HuH-7.5 (cell line): ENCODE data around the gene HP1BP3.

Experiments
- DNase-seq: peaks from one replicate; pipeline ENCODE4 v3.0.0; 2011; ENCODE audit warnings: low spot score

Gene HP1BP3

DNA sequence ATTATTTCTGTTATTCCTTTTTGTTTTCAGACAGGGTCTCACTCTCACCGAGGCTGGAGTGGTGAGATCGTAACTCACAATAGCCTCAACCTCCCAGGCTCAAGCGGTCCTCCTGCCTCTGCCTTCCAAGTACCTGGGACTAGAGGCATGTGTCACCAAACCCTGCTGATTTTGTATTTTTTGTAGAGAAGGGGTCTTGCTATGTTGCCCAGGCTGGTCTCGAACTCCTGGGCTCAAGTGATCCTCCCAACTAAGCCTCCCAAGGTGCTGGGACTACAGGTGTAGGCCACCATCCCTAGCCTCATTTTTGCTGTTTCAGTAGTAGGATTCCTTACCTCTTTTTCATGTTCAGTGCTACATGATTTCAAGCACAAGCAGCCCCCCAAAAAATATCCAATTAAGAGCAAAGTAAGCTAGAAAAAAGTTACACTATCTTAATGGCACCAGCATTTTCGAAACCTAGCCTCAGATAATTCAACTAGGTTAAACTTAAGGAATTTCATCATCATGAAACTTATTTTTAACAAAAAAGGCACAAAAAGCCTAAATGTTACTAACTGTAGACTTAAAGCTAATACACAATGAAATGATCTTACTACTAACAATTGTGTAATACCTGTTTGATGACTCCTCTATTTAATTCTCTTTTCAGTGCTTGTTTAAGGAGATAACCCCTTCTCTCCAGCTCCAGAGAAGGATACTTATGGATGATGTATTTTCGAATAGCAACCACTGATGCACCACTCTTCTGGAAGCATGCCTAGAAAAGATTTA lies 16.6 kb downstream of the HP1BP3 start:
- DNase-seq, result no peak

DNA sequence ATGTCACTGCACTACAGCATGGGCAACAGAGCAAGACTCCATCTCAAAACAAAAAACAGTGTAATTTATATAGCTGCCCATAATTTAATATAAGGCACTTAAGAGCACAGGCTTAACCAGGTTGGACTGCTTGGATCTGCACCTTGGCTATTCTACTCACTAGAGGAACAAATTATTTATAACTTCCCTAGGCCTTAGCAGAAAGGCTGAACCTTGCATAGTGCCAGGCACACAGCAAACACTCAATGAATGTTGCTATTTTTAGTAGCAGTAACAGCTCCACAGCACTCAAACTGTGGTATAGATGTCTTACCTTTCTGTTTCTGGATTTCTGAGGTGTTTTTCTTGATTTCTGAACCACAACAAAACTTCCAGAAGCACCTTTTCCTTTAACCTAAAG lies 19.8 kb downstream of the HP1BP3 start:
- DNase-seq, result no peak

DNA sequence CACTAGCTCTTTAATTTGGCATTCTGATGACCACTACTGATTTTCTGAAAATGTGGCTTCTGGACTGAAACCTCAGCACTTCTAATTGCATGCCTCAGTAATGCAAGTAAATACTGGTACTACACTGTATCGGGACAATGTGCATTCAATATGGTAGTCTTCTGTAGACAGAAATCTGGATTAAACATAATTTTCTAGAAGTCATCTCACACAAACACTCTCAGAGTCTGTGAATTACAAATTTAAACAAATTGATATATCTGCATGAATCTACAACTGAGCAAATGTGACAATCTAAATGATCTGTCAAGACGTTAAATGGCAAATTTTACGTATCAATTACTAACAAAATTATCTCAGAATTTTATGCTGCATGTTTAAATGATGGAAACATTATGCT lies 23.7 kb downstream of the HP1BP3 start:
- no peak for DNase-seq

DNA sequence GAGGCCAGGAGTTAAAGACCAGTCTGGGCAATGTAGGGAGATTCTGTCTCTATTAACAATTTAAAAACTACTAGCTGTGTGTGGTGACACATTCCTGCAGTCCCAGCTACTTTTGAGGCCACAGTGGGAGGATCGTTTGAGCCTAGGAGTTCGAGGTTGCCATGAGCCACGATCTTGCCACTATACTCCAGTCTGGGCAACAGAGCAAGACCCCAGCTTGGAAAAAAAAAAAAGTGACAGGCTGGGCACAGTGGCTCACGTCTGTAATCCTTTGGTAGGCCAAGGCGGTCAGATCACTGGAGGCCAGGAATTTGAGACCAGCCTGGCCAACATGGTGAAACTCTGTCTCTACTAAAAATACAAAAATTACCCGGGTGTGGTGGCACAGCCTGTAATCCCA lies 26.8 kb downstream of the HP1BP3 start:
- no peak for DNase-seq

DNA sequence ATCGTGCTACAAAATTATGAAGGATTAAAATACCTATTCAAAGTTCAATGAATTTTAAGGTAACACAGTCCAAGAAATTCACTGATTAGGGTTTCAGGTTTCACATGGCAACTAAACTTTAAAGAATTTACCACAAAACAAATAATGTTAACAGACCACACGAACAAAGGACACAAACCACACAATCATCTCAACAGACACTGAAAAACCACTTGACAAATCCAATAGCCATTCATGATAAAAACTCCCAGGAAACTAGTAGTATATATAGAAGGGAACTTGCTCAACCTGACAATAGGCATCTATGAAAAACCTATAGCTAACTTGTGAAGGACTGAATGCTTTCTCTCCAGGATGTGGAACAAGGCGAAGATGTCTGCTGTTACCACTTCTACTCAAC lies 33.5 kb downstream of the HP1BP3 start:
- no peak for DNase-seq

DNA sequence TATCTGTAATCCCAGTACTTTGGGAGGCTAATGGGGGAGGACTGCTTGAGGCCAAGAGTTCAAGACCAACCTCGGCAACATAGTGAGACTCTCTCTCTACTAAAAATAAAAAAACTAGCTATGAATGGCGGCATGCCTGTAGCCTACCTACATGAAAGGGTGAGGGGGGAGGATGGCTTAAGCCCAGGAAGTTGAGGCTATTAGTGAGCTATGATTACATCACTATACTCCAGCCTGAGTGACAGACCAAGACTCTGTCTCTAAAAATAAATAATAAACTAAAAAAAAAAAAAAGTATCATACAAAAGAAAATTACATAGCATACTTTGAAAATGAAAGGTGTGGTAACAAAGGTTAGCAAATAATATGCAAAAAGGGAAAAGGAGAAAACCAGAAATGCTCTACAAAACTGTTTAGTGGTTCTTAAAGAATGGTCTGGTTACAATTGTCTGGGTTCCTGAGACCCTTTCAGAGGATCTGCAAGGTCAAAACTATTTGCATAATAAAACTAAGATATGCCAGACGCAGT lies 35.6 kb downstream of the HP1BP3 start:
- DNase-seq, result no peak

DNA sequence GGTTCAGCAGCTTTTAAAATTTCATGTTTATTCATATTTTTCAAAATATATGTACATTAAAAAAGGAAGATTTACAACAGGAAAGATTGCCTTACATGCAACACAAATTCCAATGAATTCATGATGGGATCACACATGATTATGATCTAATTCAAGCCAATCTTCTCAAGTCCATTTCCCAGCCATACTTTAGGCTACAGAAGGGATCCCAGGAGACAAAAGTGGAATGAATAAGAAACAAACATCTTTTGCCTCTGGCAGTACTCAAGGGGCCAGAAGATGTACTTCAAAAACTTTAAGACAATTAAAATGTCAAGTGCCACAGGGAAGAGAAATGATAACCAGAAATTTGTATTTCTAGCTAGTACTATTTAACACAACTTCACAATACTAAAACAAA lies 44.4 kb downstream of the HP1BP3 start:
- no peak for DNase-seq

DNA sequence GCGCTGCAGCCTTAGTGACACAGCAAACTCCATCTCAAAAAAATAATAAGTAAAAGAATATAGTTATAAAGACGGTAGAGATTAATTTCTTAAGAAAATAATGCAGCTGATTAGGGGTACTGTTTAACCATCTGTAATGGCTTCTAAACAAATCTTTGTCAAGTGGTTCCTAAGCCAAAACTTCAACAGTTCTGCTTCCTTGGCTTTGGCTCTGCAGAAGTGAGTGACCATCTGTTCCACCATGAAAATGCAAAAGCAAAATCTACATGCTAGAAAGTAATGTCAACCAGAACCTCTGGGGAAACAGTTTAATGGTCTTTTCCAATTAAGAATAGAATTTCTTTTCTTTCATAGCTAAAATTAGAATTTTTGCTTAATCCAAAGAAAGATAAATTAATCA lies 46.3 kb downstream of the HP1BP3 start:
- DNase-seq, result no peak

DNA sequence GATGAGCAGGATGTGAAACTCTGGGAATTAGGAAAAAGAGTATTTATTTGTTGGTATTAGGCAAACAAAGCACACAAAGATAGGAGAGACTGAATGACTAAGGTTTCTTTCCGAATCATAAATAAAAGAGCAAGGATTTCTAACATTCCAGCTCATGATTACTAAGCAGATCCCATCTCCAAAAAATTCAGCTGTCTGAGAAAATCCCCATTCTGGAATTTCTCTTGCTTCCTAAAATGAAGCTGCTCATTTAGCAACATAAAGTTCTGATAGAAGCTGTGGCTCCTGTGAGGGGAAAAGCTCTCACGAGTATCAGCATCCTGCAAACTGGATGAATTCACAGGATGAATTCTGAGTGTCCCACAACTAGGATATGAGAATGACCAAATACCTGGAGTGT lies 47.9 kb downstream of the HP1BP3 start:
- DNase-seq, result no peak

DNA sequence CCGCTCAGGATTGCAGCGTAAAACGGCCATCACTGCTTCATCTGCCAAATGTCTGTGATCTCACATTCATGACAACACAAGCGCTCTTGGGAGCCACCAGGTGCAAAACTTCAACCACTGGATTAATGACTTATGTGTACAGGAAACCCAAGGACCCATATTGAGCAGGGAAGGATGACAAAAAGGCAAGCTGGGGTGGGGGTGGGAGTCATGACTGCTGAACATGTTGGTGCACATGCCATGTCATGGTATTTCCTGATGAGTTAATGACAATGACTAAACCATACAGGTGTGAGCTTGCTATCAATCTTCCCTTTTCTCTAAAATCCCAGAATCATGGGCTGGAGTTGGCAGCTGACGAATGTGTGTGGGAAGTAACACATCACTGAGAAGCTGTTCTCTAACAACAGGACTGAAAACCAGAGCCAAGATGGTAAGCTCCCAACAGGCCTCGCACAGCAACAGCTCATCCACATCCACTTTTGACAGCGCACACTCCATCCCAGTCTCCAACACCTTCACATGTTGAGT lies 51.5 kb downstream of the HP1BP3 start:
- DNase-seq, result no peak

DNA sequence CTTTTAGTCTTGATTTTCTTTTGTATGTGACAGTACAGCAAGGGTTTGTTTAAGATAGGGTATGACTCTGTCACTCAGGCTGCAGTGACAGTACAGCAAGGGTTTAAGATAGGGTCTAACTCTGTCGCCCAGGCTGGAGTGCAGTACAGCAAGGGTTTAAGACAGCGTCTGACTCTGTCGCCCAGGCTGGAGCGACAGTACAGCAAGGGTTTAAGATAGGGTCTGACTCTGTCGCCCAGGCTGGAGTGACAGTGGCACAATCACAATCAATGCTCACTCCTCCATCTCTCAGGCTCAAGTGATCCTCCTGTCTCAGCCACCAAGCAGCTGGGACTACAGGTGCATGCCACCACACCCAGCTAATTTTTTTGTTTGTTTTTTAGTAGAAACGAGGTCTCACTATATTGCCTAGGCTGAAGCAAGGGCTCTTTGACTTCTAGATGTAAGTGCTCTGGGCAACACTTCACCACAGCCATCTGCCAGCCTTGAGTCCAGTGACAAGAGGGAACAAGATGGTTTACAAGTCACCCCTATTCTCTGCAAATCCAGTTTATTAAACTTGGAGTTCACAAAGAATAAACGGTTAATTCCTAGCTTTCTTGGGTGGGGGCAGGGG lies 53.6 kb downstream of the HP1BP3 start:
- DNase-seq, result no peak

DNA sequence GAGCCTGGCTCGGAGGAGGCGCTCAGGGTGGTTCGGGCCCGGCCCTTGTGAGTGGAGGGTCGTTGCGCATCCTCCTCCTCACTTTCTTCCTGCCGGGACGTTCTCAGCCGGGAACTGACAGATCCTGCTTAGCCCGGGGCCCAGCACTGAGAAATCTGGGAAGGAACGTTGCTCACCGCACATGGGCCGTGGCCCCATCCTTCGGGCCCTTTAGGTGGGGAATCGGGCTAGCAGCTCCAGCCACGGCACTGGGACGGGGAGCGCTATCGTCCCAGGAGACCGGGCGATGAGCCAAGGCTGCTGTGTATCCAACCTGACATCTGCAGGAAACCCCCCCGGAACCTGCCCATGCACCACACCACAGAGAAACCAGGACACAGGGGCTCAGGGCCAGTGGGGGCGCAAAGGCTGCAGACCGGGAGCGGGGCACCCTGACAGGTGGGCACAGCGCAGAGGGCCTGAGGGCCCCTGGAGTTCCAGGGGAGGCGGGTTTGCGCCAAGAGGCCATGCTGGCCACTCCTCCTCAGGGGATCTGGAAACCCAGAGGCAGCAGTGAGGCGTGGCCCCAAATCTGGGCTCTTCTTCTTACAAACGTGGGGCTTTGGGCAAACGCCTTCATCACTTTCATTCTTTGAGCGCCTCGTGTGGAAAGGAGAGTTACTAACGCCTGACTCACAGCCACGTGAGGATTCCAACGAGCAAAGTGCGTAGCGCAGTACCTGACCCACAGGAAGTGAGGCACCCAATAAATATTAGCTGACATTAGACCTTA lies 54.3 kb downstream of the HP1BP3 start, which contains the start of gene SH2D5:
TSS of gene SH2D5 (minus strand) at position 116 of the 772 bp plus-strand sequence. CDS start 4,659 bp downstream, outside the sequence.
- peak; percentile 73 for DNase-seq

DNA sequence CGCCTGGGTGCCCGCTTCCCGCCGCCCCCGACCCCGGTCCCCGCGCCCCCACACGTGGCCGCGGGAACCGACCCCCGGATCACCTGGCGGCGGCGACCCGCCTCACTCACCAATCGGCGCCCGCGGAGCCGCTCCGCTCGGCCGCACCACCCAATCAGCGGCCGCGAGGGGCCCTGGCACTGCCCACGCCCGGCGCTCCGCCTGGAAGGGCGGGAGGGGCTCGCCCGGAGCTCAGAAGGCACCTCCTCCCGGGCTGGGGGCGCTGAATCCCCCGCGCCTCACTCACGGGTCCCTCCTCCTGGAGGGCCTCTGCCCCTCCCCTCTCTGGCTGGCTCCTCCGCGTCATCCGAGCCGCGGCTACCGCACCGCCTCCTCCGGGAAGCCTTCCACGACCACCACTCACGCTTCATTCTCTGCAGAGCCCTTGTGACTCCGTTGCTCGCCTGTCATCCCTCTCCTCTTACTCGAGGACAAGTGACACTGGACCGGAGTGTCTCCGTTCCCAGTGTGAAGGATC lies 55.0 kb downstream of the HP1BP3 start:
- peak; percentile 65 for DNase-seq

DNA sequence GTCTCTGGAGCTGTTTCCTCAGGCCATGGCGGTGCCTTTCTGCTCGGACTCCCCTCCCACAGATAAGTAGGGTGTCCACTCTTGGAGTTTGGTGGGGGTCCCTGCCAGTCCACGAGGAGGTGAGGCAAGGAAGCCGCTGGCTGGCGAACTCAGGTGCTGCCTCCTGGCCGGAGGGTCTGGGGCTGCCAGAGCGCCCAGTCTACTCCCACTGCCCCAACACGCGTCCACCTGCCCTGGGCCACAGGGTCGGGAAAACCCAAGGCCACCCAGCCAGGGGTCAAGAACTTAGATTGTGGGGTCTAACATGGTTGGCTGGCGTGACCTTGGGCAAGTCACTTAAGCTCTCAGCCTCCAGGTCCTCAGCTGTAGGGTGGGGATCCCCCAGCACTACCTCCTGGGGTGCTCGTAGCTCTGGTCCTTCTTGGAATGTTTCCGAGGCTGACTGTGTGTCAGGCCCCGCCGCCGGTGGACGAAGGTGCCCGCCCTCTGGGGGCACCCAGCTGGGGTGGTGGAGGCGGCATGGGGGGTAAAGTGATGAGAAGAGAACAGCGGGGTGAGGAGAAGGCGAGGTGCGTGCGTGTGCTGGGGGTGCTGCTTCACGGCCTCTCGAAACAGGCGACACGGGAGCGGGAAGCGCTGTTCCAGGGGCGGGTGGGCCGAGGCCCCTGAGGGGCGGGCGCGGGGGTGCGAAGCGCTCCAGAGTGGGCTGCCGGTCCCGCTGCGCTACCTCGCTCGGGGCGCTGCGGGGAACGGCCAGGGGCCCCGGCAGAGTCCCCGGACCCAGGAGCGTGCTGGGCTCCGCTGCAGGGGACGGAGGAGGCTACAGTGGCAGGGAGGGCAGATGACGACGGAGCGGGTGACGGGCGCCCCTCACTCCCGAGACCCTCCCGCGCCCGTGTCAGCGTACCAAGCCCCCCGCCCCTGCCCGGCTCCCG lies 55.8 kb downstream of the HP1BP3 start:
- no peak for DNase-seq

DNA sequence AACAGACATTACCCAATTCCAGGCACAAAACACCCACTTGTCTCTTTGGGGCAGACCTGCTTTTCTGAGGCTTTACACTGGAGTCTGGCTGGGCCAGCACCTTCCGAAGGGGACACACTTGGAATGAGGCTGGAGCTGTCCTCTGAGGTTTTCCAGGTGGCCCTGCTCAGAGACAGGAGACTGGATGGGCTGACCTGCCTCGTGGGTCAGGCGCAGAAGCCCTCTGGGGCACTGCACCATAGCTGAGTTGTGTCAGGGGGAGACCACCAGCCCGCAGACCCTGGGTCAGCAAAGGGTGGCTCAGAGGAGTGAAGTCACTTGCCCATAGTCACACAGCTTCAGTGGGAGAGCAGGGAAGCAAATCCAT lies 56.4 kb downstream of the HP1BP3 start:
- no peak for DNase-seq

DNA sequence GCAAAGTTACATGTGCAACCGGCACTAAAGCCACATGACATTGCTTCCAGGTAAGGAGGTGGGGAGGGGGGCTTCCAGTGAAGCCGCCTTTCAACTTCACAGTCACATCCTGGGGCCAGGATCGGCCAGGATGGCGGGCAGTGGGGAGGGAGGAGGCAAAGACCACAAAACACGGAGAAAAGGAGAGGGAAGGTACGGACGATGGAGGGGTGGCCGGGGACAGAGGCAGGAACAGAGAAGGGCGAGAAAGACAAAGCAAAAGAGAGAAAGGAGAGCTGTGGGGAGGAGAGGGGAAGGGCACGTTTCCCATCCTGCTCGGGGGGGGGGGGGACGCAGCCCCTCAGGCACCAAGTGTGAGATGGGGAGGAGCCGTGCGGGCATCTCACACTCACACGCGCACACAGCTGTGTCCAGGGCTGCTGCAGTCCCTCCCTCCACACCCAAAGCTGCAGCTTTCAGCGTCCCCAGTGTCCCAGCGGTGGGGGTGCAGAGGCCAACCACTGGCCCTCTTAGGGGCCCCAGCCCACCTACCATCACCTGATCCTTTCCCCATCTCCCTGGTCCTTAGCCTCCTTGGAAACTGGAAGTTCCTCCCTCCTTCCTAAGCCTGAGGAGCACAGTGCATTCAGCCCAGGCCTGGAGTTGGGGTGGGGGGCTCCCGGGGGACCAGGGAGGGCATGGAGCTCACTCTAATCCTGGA lies 57.0 kb downstream of the HP1BP3 start:
- DNase-seq, result no peak

DNA sequence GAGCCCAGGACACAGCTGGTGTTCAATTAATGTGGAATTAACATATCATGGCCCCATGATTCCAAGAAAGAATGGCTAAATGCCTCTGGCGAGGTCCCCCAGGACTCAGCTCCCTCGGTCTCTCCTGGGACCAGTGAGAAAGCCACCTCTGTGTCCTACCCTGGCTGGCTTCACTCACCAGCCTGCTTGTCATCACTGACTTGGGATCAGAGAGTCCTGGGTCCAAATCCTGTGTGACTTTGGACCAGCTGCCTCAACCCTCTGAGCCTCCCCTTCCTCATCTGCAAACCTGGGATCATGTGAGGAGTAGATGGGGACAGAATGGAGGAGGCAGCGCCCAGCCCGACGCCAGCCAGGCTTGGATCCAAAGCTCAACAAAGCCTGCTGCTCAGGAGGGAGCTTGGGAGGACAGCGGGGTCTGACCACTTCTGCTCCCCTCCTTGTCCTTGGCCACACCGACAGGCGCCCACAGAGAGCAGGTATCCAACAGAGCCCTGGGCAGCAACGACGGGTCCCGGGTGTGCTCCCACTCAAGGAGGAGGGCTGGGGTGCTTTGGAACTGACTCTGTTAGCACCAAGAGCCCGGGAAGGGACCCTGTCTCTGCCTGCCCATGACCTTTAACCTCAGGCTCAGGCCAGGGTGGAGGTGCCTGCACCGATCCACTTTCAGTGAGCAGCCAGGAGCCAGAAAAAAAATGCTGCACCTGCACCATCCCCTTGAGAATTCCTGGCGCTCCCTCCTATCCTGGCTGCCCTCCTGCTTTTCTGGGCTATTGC lies 57.8 kb downstream of the HP1BP3 start:
- no peak for DNase-seq

DNA sequence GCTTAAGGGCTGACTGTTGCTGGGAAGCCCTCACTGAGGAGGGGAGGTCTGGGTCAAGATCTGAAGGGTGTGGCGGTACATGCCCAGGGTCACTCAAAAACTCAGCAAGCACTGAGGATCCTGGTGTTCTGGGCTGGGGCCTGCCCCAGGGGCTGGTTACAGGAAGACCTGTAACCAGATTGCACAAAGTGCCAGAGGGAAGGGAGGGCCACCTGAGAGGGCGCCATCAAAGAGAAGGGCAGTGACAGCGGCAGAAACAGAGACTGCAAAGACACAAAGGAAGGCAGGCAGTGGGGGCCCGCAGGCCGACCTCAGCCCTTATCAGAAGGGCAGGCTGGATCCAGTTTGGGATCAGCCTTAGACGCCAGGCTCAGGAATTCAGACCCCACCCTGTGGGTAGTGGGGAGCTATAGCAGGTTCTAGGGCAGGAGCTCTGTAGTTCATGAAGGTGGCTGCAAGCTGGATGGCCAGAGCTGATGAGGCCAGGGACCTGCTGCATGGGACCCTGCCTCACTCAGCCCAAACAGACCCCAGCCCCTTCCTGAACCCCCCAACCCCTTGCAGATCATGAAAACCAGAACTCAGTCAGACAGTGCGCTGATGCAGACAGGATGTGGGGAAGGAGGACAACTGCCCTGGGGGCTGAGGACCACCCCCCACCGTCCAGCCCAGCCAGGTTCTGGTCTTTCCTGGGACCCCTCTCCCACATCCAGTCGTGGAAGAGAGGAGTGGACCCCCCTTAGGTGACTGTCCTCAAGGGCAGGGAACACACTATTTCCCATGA lies 58.5 kb downstream of the HP1BP3 start:
- no peak for DNase-seq

DNA sequence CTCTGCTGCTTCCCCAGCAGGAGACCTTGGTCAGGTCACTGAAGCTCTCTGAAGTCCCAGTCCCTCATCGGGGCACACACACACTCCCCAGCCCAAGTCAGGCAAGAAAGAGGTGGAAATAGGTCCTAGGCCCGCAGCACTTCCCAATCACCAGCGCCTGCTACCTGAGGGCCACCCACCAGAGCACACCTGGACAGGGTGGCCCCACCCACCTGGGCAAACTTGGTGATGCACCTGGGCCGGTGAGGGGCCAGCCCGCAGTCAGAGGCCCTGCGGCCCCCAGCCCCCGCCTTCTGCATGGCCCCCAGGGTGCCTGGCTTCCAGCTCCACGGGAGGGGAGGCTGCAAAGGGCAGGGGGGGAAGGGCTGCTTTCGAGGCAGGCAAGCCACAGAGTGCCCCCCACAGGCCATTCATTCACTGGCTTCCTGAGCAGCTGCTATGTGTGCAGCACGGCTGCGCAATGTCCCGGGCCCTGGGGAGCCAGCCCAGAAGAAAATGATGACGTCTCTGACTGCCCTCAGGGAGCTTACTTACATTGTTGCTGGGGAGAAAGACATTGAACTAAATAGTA lies 59.3 kb downstream of the HP1BP3 start:
- DNase-seq, result no peak
